ENCODE results near the gene TCEA3.

TCEA3 gene

GRCh38 chr1:23389837-23390321 lies 34.7 kb downstream of the TCEA3 start:
- Histone ChIP-seq H3K9ac (ENCODE audit: low read length) (no peak overlapping the region), H3K4me2 (ENCODE audit: low read depth, low read length) (no peak overlapping the region), H3K9me2 (replicated peaks; ENCODE audit: insufficient read depth, low read length) (no peaks in the 10 kb centered on the region), H2AFZ (ENCODE audit: low read length) (no peak overlapping the region), H3K36me3 (replicated peaks; ENCODE audit: insufficient read depth, low read length) (no peaks in the 10 kb centered on the region), H3F3A (ENCODE audit: insufficient read depth, low read length) (no peaks in the 10 kb centered on the region), H4K20me1 (ENCODE audit: insufficient read depth, low read length) (no peaks in the 10 kb centered on the region), H3K27ac (ENCODE audit: low read length) (no peak overlapping the region), H3K9me3 (replicated peaks; ENCODE audit: insufficient read depth, low read length) (no peaks in the 10 kb centered on the region), H3K79me2 (ENCODE audit: low read length) (no peaks in the 10 kb centered on the region), H3K4me3 (ENCODE audit: low read length) (no peak overlapping the region), H3K27me3 (replicated peaks; ENCODE audit: insufficient read depth, low read length) (no peaks in the 10 kb centered on the region), H3K4me1 (ENCODE audit: low read length) (no peaks in the 10 kb centered on the region)
- no peak for DNase-seq
- no peak for TF ChIP-seq CTCF (IDR thresholded peaks at IDR 0.05; ENCODE audit: low read length)
- TF ChIP-seq EZH2 (optimal IDR thresholded peaks at IDR 0.05; ENCODE audit: low read depth, low read length), result no peak
- no peak for TF ChIP-seq EZH2phosphoT487 (IDR thresholded peaks at IDR 0.05; ENCODE audit: low read length)

- TF ChIP-seq EZH2phosphoT487 (IDR thresholded peaks at IDR 0.05; ENCODE audit: low read length), result no peak
Observed at GRCh38 chr1:23387494-23387893, 37.1 kb downstream of the TCEA3 start.

GRCh38 chr1:23385119-23385621 lies 39.4 kb downstream of the TCEA3 start:
- Histone ChIP-seq H2AFZ (ENCODE audit: low read length) (no peak overlapping the region), H3K4me3 (ENCODE audit: low read length) (no peak overlapping the region), H3K9ac (ENCODE audit: low read length) (no peak overlapping the region), H3F3A (ENCODE audit: insufficient read depth, low read length) (no peaks in the 10 kb centered on the region), H4K20me1 (ENCODE audit: insufficient read depth, low read length) (no peaks in the 10 kb centered on the region), H3K79me2 (ENCODE audit: low read length) (no peaks in the 10 kb centered on the region), H3K4me1 (ENCODE audit: low read length) (no peaks in the 10 kb centered on the region), H3K9me3 (replicated peaks; ENCODE audit: insufficient read depth, low read length) (no peaks in the 10 kb centered on the region), H3K27me3 (replicated peaks; ENCODE audit: insufficient read depth, low read length) (no peaks in the 10 kb centered on the region), H3K36me3 (replicated peaks; ENCODE audit: insufficient read depth, low read length) (no peaks in the 10 kb centered on the region), H3K4me2 (ENCODE audit: low read depth, low read length) (no peak overlapping the region), H3K27ac (ENCODE audit: low read length) (no peak overlapping the region), H3K9me2 (replicated peaks; ENCODE audit: insufficient read depth, low read length) (no peaks in the 10 kb centered on the region)
- TF ChIP-seq CTCF (IDR thresholded peaks at IDR 0.05; ENCODE audit: low read length) (no peak), EZH2 (optimal IDR thresholded peaks at IDR 0.05; ENCODE audit: low read depth, low read length) (no peak), EZH2phosphoT487 (IDR thresholded peaks at IDR 0.05; ENCODE audit: low read length) (no peak)
- no peak for DNase-seq

More at GRCh38 chr1:23387494-23387893, 37.1 kb downstream of the TCEA3 start:
- no peak overlapping the region for H3K4me3 ChIP-seq (ENCODE audit: low read length)
- H3K9me3 ChIP-seq (replicated peaks; ENCODE audit: insufficient read depth, low read length), result no peaks in the 10 kb centered on the region
- no peak overlapping the region for H3K4me2 ChIP-seq (ENCODE audit: low read depth, low read length)
- H3K27ac ChIP-seq (ENCODE audit: low read length), result no peak overlapping the region
- H3K36me3 ChIP-seq (replicated peaks; ENCODE audit: insufficient read depth, low read length), result no peaks in the 10 kb centered on the region
- H3K4me1 ChIP-seq (ENCODE audit: low read length), result no peaks in the 10 kb centered on the region
- H2AFZ ChIP-seq (ENCODE audit: low read length), result no peak overlapping the region
- no peak for DNase-seq
- no peaks in the 10 kb centered on the region for H3K79me2 ChIP-seq (ENCODE audit: low read length)
- no peaks in the 10 kb centered on the region for H4K20me1 ChIP-seq (ENCODE audit: insufficient read depth, low read length)
- no peaks in the 10 kb centered on the region for H3F3A ChIP-seq (ENCODE audit: insufficient read depth, low read length)
- no peaks in the 10 kb centered on the region for H3K27me3 ChIP-seq (replicated peaks; ENCODE audit: insufficient read depth, low read length)
- no peak overlapping the region for H3K9ac ChIP-seq (ENCODE audit: low read length)
- no peaks in the 10 kb centered on the region for H3K9me2 ChIP-seq (replicated peaks; ENCODE audit: insufficient read depth, low read length)

GRCh38 chr1:23384312-23385058 lies 40.1 kb downstream of the TCEA3 start:
- no peaks in the 10 kb centered on the region for H3K79me2 ChIP-seq (ENCODE audit: low read length)
- H3K4me3 ChIP-seq (ENCODE audit: low read length), result no peak overlapping the region
- TF ChIP-seq EZH2 (optimal IDR thresholded peaks at IDR 0.05; ENCODE audit: low read depth, low read length), result no peak
- TF ChIP-seq CTCF (IDR thresholded peaks at IDR 0.05; ENCODE audit: low read length), result no peak
- no peak for TF ChIP-seq EZH2phosphoT487 (IDR thresholded peaks at IDR 0.05; ENCODE audit: low read length)
- no peaks in the 10 kb centered on the region for H3F3A ChIP-seq (ENCODE audit: insufficient read depth, low read length)
- H2AFZ ChIP-seq (ENCODE audit: low read length), result no peak overlapping the region
- H3K27me3 ChIP-seq (replicated peaks; ENCODE audit: insufficient read depth, low read length), result no peaks in the 10 kb centered on the region
- H3K4me2 ChIP-seq (ENCODE audit: low read depth, low read length), result no peak overlapping the region
- no peak overlapping the region for H3K9ac ChIP-seq (ENCODE audit: low read length)
- H3K27ac ChIP-seq (ENCODE audit: low read length), result no peak overlapping the region
- H3K4me1 ChIP-seq (ENCODE audit: low read length), result no peaks in the 10 kb centered on the region
- H3K9me2 ChIP-seq (replicated peaks; ENCODE audit: insufficient read depth, low read length), result no peaks in the 10 kb centered on the region
- no peaks in the 10 kb centered on the region for H4K20me1 ChIP-seq (ENCODE audit: insufficient read depth, low read length)
- no peaks in the 10 kb centered on the region for H3K9me3 ChIP-seq (replicated peaks; ENCODE audit: insufficient read depth, low read length)
- H3K36me3 ChIP-seq (replicated peaks; ENCODE audit: insufficient read depth, low read length), result no peaks in the 10 kb centered on the region
- DNase-seq, result no peak
